Mucosa of descending colon (tissue), 3 donors: ENCODE results near the gene PPP1R9A. TPM values are rescaled to one million over a fixed set of nuclear protein-coding genes. Genes with fewer than 3 reads are reported as not detected.

Experiments used
- ATAC-seq: fragments of 200-7000 bp; cut with Tn5 transposase; one replicate; pipeline ENCODE4 v1.9.1; 2020; ENCODE audit warnings: mild to moderate bottlenecking, moderate library complexity
- DNase-seq, 3 donors: peaks; one replicate each; pipeline ENCODE4 v3.0.0-alpha.2; 2020
- H3K36me3 ChIP-seq: fragments of 200-600 bp; one replicate; pipeline ENCODE4 v1.8.0; 2021; ENCODE audit warnings: low read depth, mild to moderate bottlenecking
- H3K4me1 ChIP-seq: fragments of 200-600 bp; one replicate; pipeline ENCODE4 v1.8.0; 2021; ENCODE audit warnings: low read depth, mild to moderate bottlenecking
- H3K4me3 ChIP-seq: fragments of 200-600 bp; one replicate; pipeline ENCODE4 v1.8.0; 2021; ENCODE audit warnings: mild to moderate bottlenecking
- H3K9me3 ChIP-seq: fragments of 200-600 bp; one replicate; pipeline ENCODE4 v1.8.0; 2021; ENCODE audit warnings: mild to moderate bottlenecking
- CTCF ChIP-seq: fragments of 200-600 bp; IDR thresholded peaks from one replicate; pipeline ENCODE4 v1.8.0; 2022; ENCODE audit warnings: antibody characterized with exemption, mild to moderate bottlenecking
- intact Hi-C, 2 donors: fragments of 100-400 bp; cut with DNase I in 1 of 2; cut with micrococcal nuclease in 1 of 2; formaldehyde crosslinking; loops; one replicate each; pipeline versions ENCODE4 v1.11.0 to v1.11.1; 2022; cut with DNase I, micrococcal nuclease
- total RNA-seq, 3 donors: library from RNA; stranded (reverse); fragmentation: NEBNext Ultra II Directional in 2 of 3; extraction: Animal tissue kit (Norgen Biotek cat#: 25700) in 2 of 3; gene quantifications; one replicate each; pipeline versions ENCODE4 v1.2.1 to v1.2.4, GENCODE V29; 2021 to 2023
- donor health status: DM: no; HTN: no; CAD: no; lungs with moderate emphysema.
- donor health status: DM: no; HTN: no; CAD: no.
- donor health status: DM: no; HTN: yes; CAD: no.

Gene PPP1R9A
- total RNA-seq, 3 donors from 2014 or later, result 17.8 to 48.9 (median 30.8) TPM

GRCh38 chr7:95220328-95220727 is 312.9 kb downstream of the PPP1R9A start:
- Histone ChIP-seq H3K4me1 (no peaks in the 10 kb centered on the region), H3K36me3 (no peaks in the 10 kb centered on the region), H3K4me3 (no peak overlapping the region), H3K9me3 (no peaks in the 10 kb centered on the region)
- DNase-seq, result no peak
- no peak for TF ChIP-seq CTCF
- no peak for ATAC-seq
- intact Hi-C loops, result no loop called here

GRCh38 chr7:95225301-95225700 is 317.9 kb downstream of the PPP1R9A start:
- DNase-seq, result no peak
- ATAC-seq, result no peak

GRCh38 chr7:95229301-95229700 is 321.9 kb downstream of the PPP1R9A start:
- TF ChIP-seq CTCF, result no peak
- no peaks in the 10 kb centered on the region for H3K9me3 ChIP-seq
- H3K4me1 ChIP-seq, result no peaks in the 10 kb centered on the region
- no peak for ATAC-seq
- H3K4me3 ChIP-seq, result no peak overlapping the region
- no peak for DNase-seq
- no peaks in the 10 kb centered on the region for H3K36me3 ChIP-seq
- intact Hi-C loops, result no loop called here

More at GRCh38 chr7:95225301-95225700, 317.9 kb downstream of the PPP1R9A start:
- H3K9me3 ChIP-seq, result no peaks in the 10 kb centered on the region
- intact Hi-C loops, result no loop called here
- no peaks in the 10 kb centered on the region for H3K36me3 ChIP-seq
- no peak overlapping the region for H3K4me3 ChIP-seq
- TF ChIP-seq CTCF, result no peak
- no peaks in the 10 kb centered on the region for H3K4me1 ChIP-seq

GRCh38 chr7:95238252-95238943 is 331.0 kb downstream of the PPP1R9A start:
- H3K9me3 ChIP-seq, result no peaks in the 10 kb centered on the region
- no peak for DNase-seq
- H3K4me1 ChIP-seq, result no peaks in the 10 kb centered on the region
- ATAC-seq, result no peak
- H3K36me3 ChIP-seq, result no peaks in the 10 kb centered on the region
- H3K4me3 ChIP-seq, result no peak overlapping the region
- TF ChIP-seq CTCF, result no peak
- intact Hi-C loops, result no loop called here

- TF ChIP-seq CTCF, result no peak
- H3K4me1 ChIP-seq, result peaks cover under 1% of the 10 kb centered on the region
- DNase-seq, result no peak
- H3K36me3 ChIP-seq, result no peaks in the 10 kb centered on the region
- no peaks in the 10 kb centered on the region for H3K9me3 ChIP-seq
- intact Hi-C loops, result no loop called here
- no peak overlapping the region for H3K4me3 ChIP-seq
- ATAC-seq, result peak; percentile 60
Observed at GRCh38 chr7:95240921-95241320, 333.5 kb downstream of the PPP1R9A start.
